HG02981 (cell line): ENCODE measurements around the gene MACROD2.

Experiments used
- ATAC-seq: cut with Tn5 transposase; IDR thresholded peaks from one replicate; pipeline ENCODE4 v1.9.1; 2021; ENCODE audit warnings: mild to moderate bottlenecking, moderate library complexity; ENCODE audit not compliant: unreplicated experiment

MACROD2 gene

DNA sequence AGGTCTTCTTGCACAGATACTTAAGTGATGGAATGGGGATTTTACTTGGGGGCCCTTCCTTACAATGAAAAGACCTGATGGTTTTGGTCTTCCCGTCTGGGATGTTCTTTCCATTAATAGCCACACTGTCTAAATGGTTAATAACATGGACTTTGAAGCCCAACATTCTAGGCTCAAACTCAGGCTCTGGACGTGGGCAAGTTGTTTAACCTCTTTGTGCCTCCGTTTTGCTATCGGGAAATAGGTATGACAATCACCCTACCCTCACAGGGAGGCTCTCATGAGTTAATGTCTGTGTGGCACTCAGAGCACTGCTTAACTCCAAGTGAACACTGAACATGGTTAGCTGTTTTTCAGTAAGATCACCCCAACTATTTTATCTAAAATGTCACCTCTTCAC, 702.8 kb downstream of the MACROD2 start:
- ATAC-seq, result no peak

- ATAC-seq, result no peak
These were observed 703.5 kb downstream of the MACROD2 start for GRCh38 chr20:14698605-14699373.

DNA sequence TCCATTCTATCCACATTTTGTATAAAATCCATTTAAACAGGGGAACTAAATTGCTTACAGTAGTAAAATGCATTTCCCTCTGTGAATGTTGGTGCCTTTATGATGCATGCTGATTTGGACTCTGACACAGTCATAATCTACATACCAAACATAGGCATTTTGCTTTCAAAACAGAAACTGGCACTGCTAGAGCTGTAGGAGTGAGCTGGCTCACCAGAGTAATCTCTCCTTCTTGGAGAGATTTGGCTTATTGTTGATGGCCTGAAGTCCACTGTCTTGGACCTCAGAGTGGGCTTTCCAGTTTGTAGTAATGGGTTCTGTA, 705.3 kb downstream of the MACROD2 start:
- ATAC-seq, result peak; percentile 55

- ATAC-seq, result no peak
These were observed 706.0 kb downstream of the MACROD2 start for GRCh38 chr20:14701326-14701725.

DNA sequence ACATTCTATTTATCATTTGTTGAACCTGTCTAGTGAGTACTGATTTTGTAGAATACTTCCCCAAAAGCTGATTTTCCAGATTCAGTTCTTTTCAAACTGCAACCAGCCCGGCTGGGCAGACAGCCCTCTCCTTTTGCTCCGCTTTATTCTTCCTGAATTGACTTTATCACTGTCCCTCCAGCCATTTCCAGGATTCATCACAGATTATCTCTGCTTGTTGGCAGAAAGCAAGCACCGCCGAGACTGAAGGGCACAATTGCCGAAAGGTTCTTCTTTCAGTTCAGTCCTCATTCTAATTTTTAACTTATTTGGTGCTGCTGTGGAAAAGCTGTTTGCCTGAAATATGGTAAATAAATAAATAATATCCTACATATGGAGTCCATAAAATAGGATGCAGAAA, 711.2 kb downstream of the MACROD2 start:
- no peak for ATAC-seq

- no peak for ATAC-seq
These were observed 711.8 kb downstream of the MACROD2 start for GRCh38 chr20:14707026-14707680.

- ATAC-seq, result no peak
These were observed 712.7 kb downstream of the MACROD2 start for GRCh38 chr20:14707865-14708596.

- no peak for ATAC-seq
These were observed 714.1 kb downstream of the MACROD2 start for GRCh38 chr20:14709439-14709838.

GRCh38 chr20:14710951-14711350, 715.6 kb downstream of the MACROD2 start:
- ATAC-seq, result no peak

GRCh38 chr20:14711652-14712051, 716.3 kb downstream of the MACROD2 start:
- no peak for ATAC-seq

GRCh38 chr20:14712302-14712739, 717.0 kb downstream of the MACROD2 start:
- ATAC-seq, result no peak

GRCh38 chr20:14715400-14715799, 720.1 kb downstream of the MACROD2 start:
- no peak for ATAC-seq

- no peak for ATAC-seq
These were observed 721.1 kb downstream of the MACROD2 start for GRCh38 chr20:14716351-14716801.

DNA sequence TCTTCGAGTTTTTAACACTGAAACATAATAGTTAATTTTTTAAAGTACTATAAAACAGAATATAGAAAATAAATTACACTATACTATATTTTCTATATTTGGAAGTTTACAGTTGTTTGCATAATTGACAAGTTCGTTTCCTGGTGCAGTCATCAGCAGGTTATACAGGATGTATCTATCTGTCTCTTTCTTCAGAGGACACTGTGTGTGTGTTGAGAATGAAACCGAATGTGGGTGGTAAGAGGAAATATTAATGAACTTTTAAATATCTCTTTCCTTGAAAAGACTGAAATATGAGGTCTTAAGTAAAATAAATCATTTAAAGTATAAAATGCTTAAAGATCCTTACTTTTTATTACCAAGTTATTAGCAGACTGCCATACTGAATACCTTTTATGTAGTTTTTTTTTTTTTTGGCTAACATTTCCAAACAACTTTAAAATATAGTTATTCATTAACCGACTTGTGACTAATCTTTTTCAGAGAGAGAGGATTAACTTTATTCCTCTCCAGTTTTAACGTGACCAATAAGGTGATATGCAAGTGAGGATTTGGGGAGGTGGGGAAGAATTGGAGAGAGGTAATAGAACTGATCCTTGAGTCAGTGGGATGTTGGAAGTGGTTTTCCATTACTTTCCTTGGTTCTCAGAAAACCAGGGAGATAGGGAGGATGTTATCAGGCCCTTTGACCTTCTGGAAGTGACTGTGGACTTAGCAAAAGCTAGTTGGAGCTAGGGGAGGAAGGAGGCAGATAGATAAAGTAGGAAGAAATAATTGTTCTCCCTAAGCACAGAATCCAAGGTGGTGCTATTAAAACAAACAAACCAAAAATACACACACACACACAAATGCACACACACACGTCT, 722.1 kb downstream of the MACROD2 start:
- peak; percentile 85 for ATAC-seq

GRCh38 chr20:14720251-14720650, 724.9 kb downstream of the MACROD2 start:
- ATAC-seq, result no peak

GRCh38 chr20:14721926-14722452, 726.7 kb downstream of the MACROD2 start:
- ATAC-seq, result no peak

- no peak for ATAC-seq
These were observed 728.3 kb downstream of the MACROD2 start for GRCh38 chr20:14723614-14724013.

DNA sequence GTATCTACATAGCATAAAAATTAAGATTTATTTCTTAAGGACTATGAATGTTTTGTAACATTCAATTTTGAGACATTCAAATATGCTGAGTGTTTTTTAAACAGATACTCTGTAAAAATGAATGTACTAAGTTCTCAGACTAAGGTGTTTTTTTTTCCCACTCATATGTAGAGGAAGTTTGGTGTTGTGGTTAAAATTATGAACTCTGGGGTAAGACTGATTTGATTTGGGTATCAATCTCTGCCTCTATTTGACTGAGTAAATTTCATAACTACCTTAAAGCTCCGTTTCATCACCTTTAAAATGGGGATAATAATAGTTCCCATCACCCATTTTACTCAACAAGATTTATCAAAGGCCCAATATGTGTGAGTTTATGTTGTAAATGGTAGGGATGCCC, 728.7 kb downstream of the MACROD2 start:
- no peak for ATAC-seq

GRCh38 chr20:14724468-14724867, 729.2 kb downstream of the MACROD2 start:
- no peak for ATAC-seq

- ATAC-seq, result no peak
These were observed 731.3 kb downstream of the MACROD2 start for GRCh38 chr20:14726591-14726990.
